BJ (cell line): ENCODE measurements around the gene NOS1. TPM values are rescaled to one million over a fixed set of nuclear protein-coding genes. Genes with fewer than 3 reads are reported as not detected.
"Not testable (repeated sequence)": the region's sequence is repeated elsewhere in the genome, so short reads cannot be mapped to it uniquely, and the experiment has no call there.

Source experiments
- CTCF ChIA-PET: fragments of 350-600 bp; formaldehyde crosslinking; extraction: SDS; loops from one replicate; lab custom pipeline; 2021; ENCODE audit warnings: antibody characterized with exemption, inconsistent platforms; lab: Yijun Ruan, JAX
- POLR2A ChIA-PET: fragments of 300-600 bp; sonication (Branson Sonifier 250); formaldehyde crosslinking; extraction: SDS; loops from one replicate; lab custom pipeline; 2021; ENCODE audit warnings: antibody characterized with exemption; lab: Charles Lee
- DNase-seq: peaks from one replicate; pipeline ENCODE4 v3.0.0-alpha.2; 2011; ENCODE audit warnings: low read depth
- H3K27me3 ChIP-seq: 2 replicates; pipeline ENCODE4 v1.6.0; 2011; ENCODE audit warnings: low read length; ENCODE audit not compliant: control insufficient read depth, insufficient read depth
- H3K36me3 ChIP-seq: 2 replicates; pipeline ENCODE4 v1.5.1; 2011; ENCODE audit warnings: low read length; ENCODE audit not compliant: control insufficient read depth, insufficient read depth
- H3K4me3 ChIP-seq: 2 replicates; pipeline ENCODE4 v1.5.1; 2011; ENCODE audit warnings: low read depth, mild to moderate bottlenecking, control low read depth, low read length
- polyA plus RNA-seq: library from polyadenylated mRNA; depleted of rRNA; stranded (reverse); fragments of >200 nt; gene quantifications from 2 replicates; pipeline ENCODE4 v1.2.3, GENCODE V29; 2011
- TF ChIP-seq, protein P1 (sequence below): IDR thresholded peaks from 2 replicates; pipeline ENCODE4 v1.5.1; 2011; ENCODE audit warnings: low read depth, mild to moderate bottlenecking, control low read depth, inconsistent platforms, low read length, moderate library complexity; ENCODE audit not compliant: insufficient read depth

Gene NOS1
- polyA plus RNA-seq, 1 experiment, result not detected

DNA sequence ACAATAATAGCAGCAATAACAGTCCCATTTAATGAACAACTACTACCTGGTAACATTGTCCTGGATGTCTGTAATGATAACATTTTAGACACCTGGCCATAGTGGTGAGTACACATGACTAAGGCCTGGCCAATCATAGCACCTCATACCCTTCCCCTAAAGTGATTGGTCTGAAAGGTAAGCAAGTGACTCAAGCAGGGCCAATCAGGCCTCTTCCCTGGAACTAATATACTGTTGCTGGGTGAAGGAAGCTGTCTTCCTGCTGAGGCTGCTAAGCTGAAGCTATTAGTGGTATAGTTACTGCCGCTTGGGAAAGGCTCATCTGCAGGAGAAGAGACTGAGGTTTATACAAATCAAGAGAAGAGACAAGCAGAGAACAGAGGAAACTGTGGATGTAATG is 18.7 kb upstream of the NOS1 start:
- CTCF ChIA-PET, result no interaction called here
- no peaks in the 10 kb centered on the region for H3K27me3 ChIP-seq
- no peak overlapping the region for H3K4me3 ChIP-seq
- TF ChIP-seq, protein P1, sequence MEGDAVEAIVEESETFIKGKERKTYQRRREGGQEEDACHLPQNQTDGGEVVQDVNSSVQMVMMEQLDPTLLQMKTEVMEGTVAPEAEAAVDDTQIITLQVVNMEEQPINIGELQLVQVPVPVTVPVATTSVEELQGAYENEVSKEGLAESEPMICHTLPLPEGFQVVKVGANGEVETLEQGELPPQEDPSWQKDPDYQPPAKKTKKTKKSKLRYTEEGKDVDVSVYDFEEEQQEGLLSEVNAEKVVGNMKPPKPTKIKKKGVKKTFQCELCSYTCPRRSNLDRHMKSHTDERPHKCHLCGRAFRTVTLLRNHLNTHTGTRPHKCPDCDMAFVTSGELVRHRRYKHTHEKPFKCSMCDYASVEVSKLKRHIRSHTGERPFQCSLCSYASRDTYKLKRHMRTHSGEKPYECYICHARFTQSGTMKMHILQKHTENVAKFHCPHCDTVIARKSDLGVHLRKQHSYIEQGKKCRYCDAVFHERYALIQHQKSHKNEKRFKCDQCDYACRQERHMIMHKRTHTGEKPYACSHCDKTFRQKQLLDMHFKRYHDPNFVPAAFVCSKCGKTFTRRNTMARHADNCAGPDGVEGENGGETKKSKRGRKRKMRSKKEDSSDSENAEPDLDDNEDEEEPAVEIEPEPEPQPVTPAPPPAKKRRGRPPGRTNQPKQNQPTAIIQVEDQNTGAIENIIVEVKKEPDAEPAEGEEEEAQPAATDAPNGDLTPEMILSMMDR, result no peak
- POLR2A ChIA-PET, result no interaction called here
- no peaks in the 10 kb centered on the region for H3K36me3 ChIP-seq
- DNase-seq, result no peak

DNA sequence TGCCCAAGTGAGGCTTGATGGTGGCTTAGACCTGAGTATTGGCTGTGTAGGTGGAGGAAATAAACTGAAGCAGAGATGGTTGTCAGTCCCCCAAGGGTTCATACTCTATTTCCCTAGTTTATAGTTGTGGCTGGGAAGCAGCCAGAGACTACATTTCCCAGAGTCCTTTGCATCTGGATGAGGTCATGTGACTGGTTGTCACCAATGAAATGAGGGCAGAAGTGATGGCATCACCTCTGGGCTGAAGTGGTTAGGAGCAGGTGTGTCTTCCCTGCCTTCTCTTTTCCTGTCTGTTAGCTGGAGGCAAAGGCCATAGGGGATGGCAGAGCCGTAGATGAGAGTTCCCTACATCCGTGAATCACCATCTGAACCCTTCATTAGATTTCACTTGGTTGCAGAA is 16.3 kb upstream of the NOS1 start:
- TF ChIP-seq, protein P1, result no peak
- ChIA-PET POLR2A (no interaction called here), CTCF (interaction anchor here (1.1 kb wide), 1 partner anchor 10 kb away, joined by 4 read pairs; no protein-coding TSS in a partner anchor)
- no peak for DNase-seq
- Histone ChIP-seq H3K4me3 (no peak overlapping the region), H3K27me3 (no peaks in the 10 kb centered on the region), H3K36me3 (no peaks in the 10 kb centered on the region)

DNA sequence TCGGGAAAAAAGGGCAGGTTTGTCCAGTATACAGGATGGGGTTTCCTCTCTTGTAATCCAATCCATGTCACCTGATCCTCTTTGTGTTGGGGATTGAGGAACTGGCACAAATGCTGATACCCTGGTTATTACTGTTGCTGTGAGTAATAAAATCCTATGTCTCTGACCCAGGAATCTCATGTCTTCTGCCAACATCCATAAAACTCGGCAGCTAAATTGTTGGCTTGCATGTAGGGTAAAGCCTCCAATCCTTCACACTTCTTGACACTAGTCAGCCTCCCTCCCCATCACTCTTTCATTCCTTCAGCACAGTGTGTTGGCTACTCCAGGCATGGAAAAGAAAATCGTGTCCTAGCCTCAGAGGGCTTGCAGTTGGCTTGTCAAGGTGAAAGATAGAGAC is 9.2 kb upstream of the NOS1 start:
- H3K4me3 ChIP-seq, result no peak overlapping the region
- TF ChIP-seq, protein P1, result no peak
- CTCF ChIA-PET, result interaction anchor here (1.2 to 14.8 kb wide), 3 partner anchors 466 to 486 kb away, joined by 5 to 342 read pairs (median 88); no protein-coding TSS in a partner anchor
- H3K27me3 ChIP-seq, result no peaks in the 10 kb centered on the region; the same call in 1 of the 2 replicates
- POLR2A ChIA-PET, result no interaction called here
- no peaks in the 10 kb centered on the region for H3K36me3 ChIP-seq
- no peak for DNase-seq

DNA sequence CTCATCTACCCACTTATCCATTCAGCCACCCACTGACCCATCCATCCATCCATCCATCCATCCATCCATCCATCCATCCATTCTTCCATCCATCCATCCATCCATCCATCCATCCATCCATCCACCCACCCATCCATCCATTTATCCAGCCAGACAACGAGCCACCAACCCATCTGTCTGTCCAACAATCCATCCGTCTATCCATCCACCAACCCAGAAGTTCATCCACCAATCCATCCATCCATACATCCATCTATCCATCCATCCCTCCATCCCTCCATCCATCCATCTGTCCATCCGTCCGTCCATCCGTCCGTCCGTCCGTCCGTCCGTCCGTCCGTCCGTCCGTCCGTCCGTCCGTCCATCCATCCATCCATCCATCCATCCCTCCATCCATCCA is 8.6 kb upstream of the NOS1 start:
- H3K4me3 ChIP-seq, H3K36me3 ChIP-seq, H3K27me3 ChIP-seq, DNase-seq, POLR2A ChIA-PET: not testable (repeated sequence)
- CTCF ChIA-PET, result interaction anchor here (1.2 to 14.8 kb wide), 3 partner anchors 467 to 487 kb away, joined by 5 to 342 read pairs (median 88); no protein-coding TSS in a partner anchor

DNA sequence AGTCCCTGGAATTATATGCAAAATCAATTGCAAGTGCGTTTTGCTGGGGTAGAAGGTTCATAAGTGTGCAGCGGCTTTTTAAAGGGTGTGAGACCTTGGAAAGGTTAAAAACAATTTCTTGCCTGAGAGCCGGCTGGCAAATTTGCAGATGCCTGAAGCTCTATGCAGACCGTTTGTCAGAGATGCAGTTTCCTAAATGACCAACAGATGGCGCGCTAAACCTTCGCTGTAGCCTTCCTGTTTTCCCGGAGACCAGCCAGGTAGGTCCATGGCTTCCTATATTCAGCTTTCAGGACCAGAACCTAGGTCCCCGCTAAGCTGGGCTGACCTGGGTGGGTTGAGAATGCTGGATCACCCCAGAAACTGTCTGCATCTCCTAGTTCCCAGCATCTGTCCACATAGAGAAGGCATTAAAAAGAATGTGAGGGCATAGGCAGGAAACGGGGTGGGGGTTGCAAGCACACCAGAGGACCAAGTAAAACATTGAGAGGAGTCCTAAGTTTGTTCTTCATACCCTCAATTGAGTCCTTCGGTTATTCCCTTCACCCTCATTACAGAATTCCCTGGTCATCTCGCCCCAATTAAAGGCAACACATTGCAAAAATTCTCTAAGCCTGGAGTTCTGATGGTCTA is 5.7 kb upstream of the NOS1 start:
- Histone ChIP-seq H3K36me3 (no peaks in the 10 kb centered on the region), H3K27me3 (peaks cover 3% of the 10 kb centered on the region), H3K4me3 (no peak overlapping the region)
- DNase-seq, result peak; percentile 11
- TF ChIP-seq, protein P1, result peak; percentile 85
- CTCF ChIA-PET, result interaction anchor here (0.6 to 14.8 kb wide), 28 partner anchors 8 to 502 kb away, joined by 3 to 342 read pairs (median 4); no protein-coding TSS in a partner anchor
- POLR2A ChIA-PET, result no interaction called here
